EH (cell line): Measurements from ENCODE around the gene NDFIP2.
"Not testable (repeated sequence)": the region's sequence is repeated elsewhere in the genome, so short reads cannot be mapped to it uniquely, and the experiment has no call there.

Experiments
- DNase-seq: peaks from one replicate; pipeline ENCODE4 v3.0.0-alpha.2; 2015; ENCODE audit warnings: low read depth

The NDFIP2 gene

GRCh38 chr13:79593121-79593520 lies 112.2 kb downstream of the NDFIP2 start:
- DNase-seq: no peak

- peak; percentile 53 for DNase-seq
These were observed 112.8 kb downstream of the NDFIP2 start for GRCh38 chr13:79593641-79594275.

- not testable (repeated sequence) for DNase-seq
These were observed 119.2 kb downstream of the NDFIP2 start for GRCh38 chr13:79600146-79600545.

GRCh38 chr13:79602936-79603335 lies 122.0 kb downstream of the NDFIP2 start:
- DNase-seq: no peak

GRCh38 chr13:79604752-79605151 lies 123.8 kb downstream of the NDFIP2 start:
- no peak for DNase-seq
